Measurements from ENCODE around the gene PAPPA.

Gene PAPPA

DNA sequence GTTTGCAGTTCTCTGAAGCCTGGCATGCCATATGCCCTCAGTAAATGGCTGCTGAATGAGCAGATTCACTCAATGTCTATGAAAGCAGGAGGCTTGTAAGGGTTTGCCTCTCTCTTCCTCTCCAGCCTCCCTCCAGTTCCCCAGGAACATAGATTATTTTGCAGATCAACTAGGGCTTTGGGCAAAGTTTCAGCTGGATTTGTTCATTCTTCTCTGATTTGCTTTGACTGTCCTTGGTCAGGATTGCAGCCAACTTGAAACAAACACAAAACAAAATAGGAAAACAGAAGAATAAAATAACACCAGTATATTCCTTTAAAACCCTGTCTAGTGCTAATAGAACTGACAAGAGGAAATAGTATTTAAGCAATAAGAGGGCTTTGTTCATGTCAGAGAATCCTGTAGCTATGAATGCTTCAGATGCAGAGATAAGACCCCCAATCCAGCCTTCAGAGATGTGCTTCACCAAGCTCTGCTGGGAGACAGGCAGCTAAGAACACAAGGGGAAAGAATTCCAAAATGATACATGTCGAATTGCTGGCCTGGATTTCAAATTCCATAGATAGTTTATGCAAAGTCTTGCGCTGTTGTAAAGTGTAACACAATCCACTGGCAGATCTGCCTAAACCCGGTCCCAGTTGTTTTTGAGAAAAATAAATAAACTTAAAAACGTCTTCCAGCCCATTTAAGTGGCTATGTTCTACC, 174.3 kb downstream of the PAPPA start:
- DNase-seq (ENCODE audit: low read depth) = no peak
- H3K4me3 ChIP-seq (ENCODE audit: low read length) = no peak overlapping the region
- TF ChIP-seq, protein P1, sequence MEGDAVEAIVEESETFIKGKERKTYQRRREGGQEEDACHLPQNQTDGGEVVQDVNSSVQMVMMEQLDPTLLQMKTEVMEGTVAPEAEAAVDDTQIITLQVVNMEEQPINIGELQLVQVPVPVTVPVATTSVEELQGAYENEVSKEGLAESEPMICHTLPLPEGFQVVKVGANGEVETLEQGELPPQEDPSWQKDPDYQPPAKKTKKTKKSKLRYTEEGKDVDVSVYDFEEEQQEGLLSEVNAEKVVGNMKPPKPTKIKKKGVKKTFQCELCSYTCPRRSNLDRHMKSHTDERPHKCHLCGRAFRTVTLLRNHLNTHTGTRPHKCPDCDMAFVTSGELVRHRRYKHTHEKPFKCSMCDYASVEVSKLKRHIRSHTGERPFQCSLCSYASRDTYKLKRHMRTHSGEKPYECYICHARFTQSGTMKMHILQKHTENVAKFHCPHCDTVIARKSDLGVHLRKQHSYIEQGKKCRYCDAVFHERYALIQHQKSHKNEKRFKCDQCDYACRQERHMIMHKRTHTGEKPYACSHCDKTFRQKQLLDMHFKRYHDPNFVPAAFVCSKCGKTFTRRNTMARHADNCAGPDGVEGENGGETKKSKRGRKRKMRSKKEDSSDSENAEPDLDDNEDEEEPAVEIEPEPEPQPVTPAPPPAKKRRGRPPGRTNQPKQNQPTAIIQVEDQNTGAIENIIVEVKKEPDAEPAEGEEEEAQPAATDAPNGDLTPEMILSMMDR (IDR thresholded peaks at IDR 0.05; ENCODE audit: insufficient read depth, low read depth, low read length, missing control alignments) = no peak

DNA sequence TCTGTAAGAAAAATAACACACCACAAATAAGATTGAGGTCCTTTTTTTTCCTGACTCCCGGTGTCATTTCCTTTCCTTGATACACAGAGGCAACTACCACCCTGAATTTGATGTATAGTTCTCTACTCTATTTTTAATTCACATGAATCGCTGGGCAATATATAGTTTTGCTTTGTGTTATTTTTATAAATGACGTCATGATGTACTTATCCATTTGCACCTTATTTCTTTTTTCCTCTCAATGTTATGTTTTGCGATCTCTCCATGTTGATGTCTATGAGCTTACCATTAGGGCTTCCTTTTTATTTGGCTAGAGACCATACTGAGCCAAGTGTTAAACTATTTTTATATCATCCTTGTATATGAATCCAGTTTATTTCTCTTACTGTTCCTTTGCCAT, 175.9 kb downstream of the PAPPA start:
- DNase-seq (ENCODE audit: low read depth) = no peak
- TF ChIP-seq, protein P1 (IDR thresholded peaks at IDR 0.05; ENCODE audit: insufficient read depth, low read depth, low read length, missing control alignments) = no peak
- H3K4me3 ChIP-seq (ENCODE audit: low read length) = no peak overlapping the region

GRCh38 chr9:116331241-116331640, 177.7 kb downstream of the PAPPA start:
- no peak overlapping the region for H3K4me3 ChIP-seq (ENCODE audit: low read length)
- TF ChIP-seq, protein P1 (IDR thresholded peaks at IDR 0.05; ENCODE audit: insufficient read depth, low read depth, low read length, missing control alignments) = no peak
- no peak for DNase-seq (ENCODE audit: low read depth)

- no peak overlapping the region for H3K4me3 ChIP-seq (ENCODE audit: low read length)
- DNase-seq (ENCODE audit: low read depth) = no peak
- TF ChIP-seq, protein P1 (IDR thresholded peaks at IDR 0.05; ENCODE audit: insufficient read depth, low read depth, low read length, missing control alignments) = no peak
Observed at GRCh38 chr9:116332090-116332489, 178.5 kb downstream of the PAPPA start.

- TF ChIP-seq, protein P1 (IDR thresholded peaks at IDR 0.05; ENCODE audit: insufficient read depth, low read depth, low read length, missing control alignments) = no peak
- no peak for DNase-seq (ENCODE audit: low read depth)
Observed at GRCh38 chr9:116333254-116333653, 179.7 kb downstream of the PAPPA start.

DNA sequence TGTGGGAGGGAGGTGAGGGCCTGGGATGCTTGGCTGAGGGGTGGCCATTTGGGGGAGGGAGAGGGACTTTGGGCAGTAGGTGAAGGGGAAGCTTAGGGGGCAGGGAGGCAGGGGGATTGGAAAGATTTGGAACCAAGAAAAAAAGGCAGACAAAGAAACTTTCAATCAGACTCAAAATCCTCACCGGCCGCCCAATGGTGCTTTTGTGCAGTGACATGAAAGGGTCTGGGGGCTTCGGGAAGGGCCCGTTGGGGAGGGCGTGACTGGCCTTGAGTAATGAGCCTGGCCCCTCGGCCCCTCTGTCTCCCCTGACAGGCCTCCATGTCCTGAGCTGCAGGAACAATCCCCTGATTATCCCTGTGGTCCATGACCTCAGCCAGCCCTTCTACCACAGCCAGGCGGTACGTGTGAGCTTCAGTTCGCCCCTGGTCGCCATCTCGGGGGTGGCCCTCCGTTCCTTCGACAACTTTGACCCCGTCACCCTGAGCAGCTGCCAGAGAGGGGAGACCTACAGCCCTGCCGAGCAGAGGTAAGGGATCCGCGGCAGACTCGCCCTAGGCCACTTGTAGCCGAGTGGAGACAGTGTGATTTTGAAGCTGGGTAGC, 181.1 kb downstream of the PAPPA start:
- H3K4me3 ChIP-seq (ENCODE audit: low read length) = no peak overlapping the region
- TF ChIP-seq, protein P1 (IDR thresholded peaks at IDR 0.05; ENCODE audit: insufficient read depth, low read depth, low read length, missing control alignments) = no peak
- no peak for DNase-seq (ENCODE audit: low read depth)

More at GRCh38 chr9:116333254-116333653, 179.7 kb downstream of the PAPPA start:
- no peak overlapping the region for H3K4me3 ChIP-seq (ENCODE audit: low read length)

Measured in epithelial cell of esophagus (primary cell).